ENCODE measurements around the gene ZNF516.

DNA sequence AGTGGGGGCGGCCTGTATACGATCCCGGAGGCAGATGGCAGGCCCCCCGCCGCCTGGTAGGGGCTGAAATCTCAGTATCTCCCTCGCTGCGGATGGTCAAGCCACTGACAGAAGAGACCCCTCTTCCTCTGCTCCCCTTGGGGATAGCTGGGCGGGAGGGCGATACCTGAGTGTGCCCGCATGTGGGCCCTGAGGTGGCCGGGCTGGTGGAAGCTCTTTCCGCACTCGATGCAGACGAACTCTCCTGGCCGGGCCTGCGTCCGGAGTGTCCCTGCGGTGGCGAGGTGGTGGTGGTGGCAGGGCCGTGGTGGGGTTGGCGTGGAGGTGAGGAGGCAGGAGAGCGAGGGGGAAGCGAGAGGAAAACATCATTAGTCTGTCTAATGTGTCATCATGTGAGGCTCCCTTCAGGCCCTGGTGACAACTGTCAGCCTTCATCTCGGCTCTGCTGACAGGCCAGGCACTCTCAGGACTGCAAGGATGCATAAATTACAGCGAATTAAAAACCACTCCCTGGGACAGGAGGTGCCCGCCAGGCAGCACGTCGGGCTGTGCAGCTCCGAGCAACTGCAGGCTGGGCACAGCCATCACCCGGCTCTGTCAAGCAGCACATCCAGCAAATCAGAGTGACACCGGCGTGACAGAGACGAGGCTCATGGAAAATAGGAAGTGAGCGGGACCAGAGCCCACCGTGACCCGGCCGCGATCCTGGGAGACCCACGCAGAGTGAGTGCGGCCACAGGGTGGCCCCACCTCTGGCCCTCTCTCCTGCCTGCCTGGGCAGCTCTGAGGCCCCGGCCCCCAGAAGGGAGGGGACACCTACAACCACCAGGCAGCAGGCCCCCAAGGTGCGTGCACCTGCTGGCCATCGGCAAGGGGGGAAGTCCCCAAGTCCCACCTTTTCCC lies 123.5 kb downstream of the ZNF516 start:
- TF ChIP-seq POLR2A (IDR thresholded peaks at IDR 0.05) (no peak), EP300 (IDR thresholded peaks at IDR 0.05) (no peak), POLR2AphosphoS5 (IDR thresholded peaks at IDR 0.05) (no peak)
- TF ChIP-seq, protein P1, sequence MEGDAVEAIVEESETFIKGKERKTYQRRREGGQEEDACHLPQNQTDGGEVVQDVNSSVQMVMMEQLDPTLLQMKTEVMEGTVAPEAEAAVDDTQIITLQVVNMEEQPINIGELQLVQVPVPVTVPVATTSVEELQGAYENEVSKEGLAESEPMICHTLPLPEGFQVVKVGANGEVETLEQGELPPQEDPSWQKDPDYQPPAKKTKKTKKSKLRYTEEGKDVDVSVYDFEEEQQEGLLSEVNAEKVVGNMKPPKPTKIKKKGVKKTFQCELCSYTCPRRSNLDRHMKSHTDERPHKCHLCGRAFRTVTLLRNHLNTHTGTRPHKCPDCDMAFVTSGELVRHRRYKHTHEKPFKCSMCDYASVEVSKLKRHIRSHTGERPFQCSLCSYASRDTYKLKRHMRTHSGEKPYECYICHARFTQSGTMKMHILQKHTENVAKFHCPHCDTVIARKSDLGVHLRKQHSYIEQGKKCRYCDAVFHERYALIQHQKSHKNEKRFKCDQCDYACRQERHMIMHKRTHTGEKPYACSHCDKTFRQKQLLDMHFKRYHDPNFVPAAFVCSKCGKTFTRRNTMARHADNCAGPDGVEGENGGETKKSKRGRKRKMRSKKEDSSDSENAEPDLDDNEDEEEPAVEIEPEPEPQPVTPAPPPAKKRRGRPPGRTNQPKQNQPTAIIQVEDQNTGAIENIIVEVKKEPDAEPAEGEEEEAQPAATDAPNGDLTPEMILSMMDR (IDR thresholded peaks at IDR 0.05) = no peak
